ENCODE measurements around the gene IRS2.

IRS2 gene

GRCh38 chr13:109819874-109820273 is 33.5 kb upstream of the IRS2 start:
- H3K27ac ChIP-seq: no peak overlapping the region
- no peak for TF ChIP-seq CTCF (conservative IDR thresholded peaks at IDR 0.05)

- H3K27ac ChIP-seq: no peak overlapping the region
- no peak for TF ChIP-seq CTCF (conservative IDR thresholded peaks at IDR 0.05)
These were observed 32.5 kb upstream of the IRS2 start for GRCh38 chr13:109818886-109819285.

- no peak for TF ChIP-seq CTCF (conservative IDR thresholded peaks at IDR 0.05)
- peak overlapping the region; percentile 76 for H3K27ac ChIP-seq
These were observed 31.5 kb upstream of the IRS2 start for GRCh38 chr13:109817591-109818535.

GRCh38 chr13:109816808-109817203 is 30.4 kb upstream of the IRS2 start:
- TF ChIP-seq CTCF (conservative IDR thresholded peaks at IDR 0.05): no peak
- peak overlapping the region; percentile 76 for H3K27ac ChIP-seq

GRCh38 chr13:109816112-109816807 is 29.9 kb upstream of the IRS2 start:
- peak overlapping the region; percentile 76 for H3K27ac ChIP-seq
- TF ChIP-seq CTCF (conservative IDR thresholded peaks at IDR 0.05): no peak

GRCh38 chr13:109815651-109816050 is 29.3 kb upstream of the IRS2 start:
- H3K27ac ChIP-seq: peak overlapping the region; percentile 76
- TF ChIP-seq CTCF (conservative IDR thresholded peaks at IDR 0.05): no peak

- no peak for TF ChIP-seq CTCF (conservative IDR thresholded peaks at IDR 0.05)
- no peak overlapping the region for H3K27ac ChIP-seq
These were observed 27.3 kb upstream of the IRS2 start for GRCh38 chr13:109813663-109814062.

Data from VCaP (cell line).